DND-41 (cell line): ENCODE data around the gene P2RY8.

Experiments
- ATAC-seq: fragments of 200-7000 bp; cut with Tn5 transposase; 3 replicates; pipeline ENCODE4 v1.9.1; 2021; ENCODE audit warnings: low read depth; ENCODE audit not compliant: insufficient read depth
- DNase-seq: peaks from one replicate; pipeline ENCODE4 v3.0.0-alpha.2; 2020
- H2AFZ ChIP-seq: 2 replicates; pipeline ENCODE4 v1.6.0; 2012; ENCODE audit warnings: low read depth, low read length
- H3K27ac ChIP-seq: 2 replicates; pipeline ENCODE4 v1.5.1; 2012; ENCODE audit warnings: low read length, inconsistent platforms
- H3K27me3 ChIP-seq: fragments of 200-600 bp; sonication (generic); 2 replicates; pipeline ENCODE4 v1.6.0; 2012; ENCODE audit warnings: low read length, mild to moderate bottlenecking, inconsistent platforms; ENCODE audit not compliant: insufficient read depth, poor library complexity
- H3K36me3 ChIP-seq: 2 replicates; pipeline ENCODE4 v1.5.1; 2012; ENCODE audit warnings: low read length, inconsistent platforms; ENCODE audit not compliant: insufficient read depth
- H3K4me1 ChIP-seq: 2 replicates; pipeline ENCODE4 v1.5.1; 2012; ENCODE audit warnings: mild to moderate bottlenecking, low read length; ENCODE audit not compliant: insufficient read depth
- H3K4me2 ChIP-seq: 2 replicates; pipeline ENCODE4 v1.6.0; 2012; ENCODE audit warnings: mild to moderate bottlenecking, moderate library complexity, low read length, inconsistent platforms; ENCODE audit not compliant: insufficient read depth
- H3K4me3 ChIP-seq, 2 experiments: fragments of 200-600 bp in 1 of 2; shearing (Covaris generic) in 1 of 2; 2 replicates each; pipeline ENCODE4 v1.5.1; 2012 to 2016; ENCODE audit warnings: inconsistent platforms in 2 of 2, low read length in 2 of 2, mild to moderate bottlenecking in 2 of 2, low read depth in 1 of 2, moderate library complexity in 1 of 2
- H3K79me2 ChIP-seq: 2 replicates; pipeline ENCODE4 v1.6.0; 2012; ENCODE audit warnings: low read length, inconsistent platforms; ENCODE audit not compliant: insufficient read depth
- H3K9ac ChIP-seq: 2 replicates; pipeline ENCODE4 v1.6.0; 2012; ENCODE audit warnings: low read depth, mild to moderate bottlenecking, inconsistent platforms, low read length, moderate library complexity
- H3K9me3 ChIP-seq: 2 replicates; pipeline ENCODE4 v1.5.1; 2012; ENCODE audit warnings: low read length, moderate library complexity, mild to moderate bottlenecking, inconsistent platforms; ENCODE audit not compliant: insufficient read depth, severe bottlenecking
- H4K20me1 ChIP-seq: 2 replicates; pipeline ENCODE4 v1.6.0; 2012; ENCODE audit warnings: low read length; ENCODE audit not compliant: insufficient read depth
- EZH2 ChIP-seq: IDR thresholded peaks from 3 replicates; pipeline ENCODE4 v1.6.1; 2012; ENCODE audit warnings: borderline replicate concordance, low read depth, mild to moderate bottlenecking, moderate library complexity, low read length, inconsistent platforms; ENCODE audit not compliant: severe bottlenecking
- TF ChIP-seq, protein P1 (sequence below): IDR thresholded peaks from 2 replicates; pipeline ENCODE4 v1.5.1; 2012; ENCODE audit warnings: borderline replicate concordance, low read length, moderate library complexity, mild to moderate bottlenecking; ENCODE audit not compliant: poor library complexity, severe bottlenecking; ENCODE audit errors: extremely low read depth

P2RY8 gene

GRCh38 chrX:1536712-1537030 is 314 bp downstream of the P2RY8 start:
- TF ChIP-seq EZH2 = no peak
- TF ChIP-seq, protein P1, sequence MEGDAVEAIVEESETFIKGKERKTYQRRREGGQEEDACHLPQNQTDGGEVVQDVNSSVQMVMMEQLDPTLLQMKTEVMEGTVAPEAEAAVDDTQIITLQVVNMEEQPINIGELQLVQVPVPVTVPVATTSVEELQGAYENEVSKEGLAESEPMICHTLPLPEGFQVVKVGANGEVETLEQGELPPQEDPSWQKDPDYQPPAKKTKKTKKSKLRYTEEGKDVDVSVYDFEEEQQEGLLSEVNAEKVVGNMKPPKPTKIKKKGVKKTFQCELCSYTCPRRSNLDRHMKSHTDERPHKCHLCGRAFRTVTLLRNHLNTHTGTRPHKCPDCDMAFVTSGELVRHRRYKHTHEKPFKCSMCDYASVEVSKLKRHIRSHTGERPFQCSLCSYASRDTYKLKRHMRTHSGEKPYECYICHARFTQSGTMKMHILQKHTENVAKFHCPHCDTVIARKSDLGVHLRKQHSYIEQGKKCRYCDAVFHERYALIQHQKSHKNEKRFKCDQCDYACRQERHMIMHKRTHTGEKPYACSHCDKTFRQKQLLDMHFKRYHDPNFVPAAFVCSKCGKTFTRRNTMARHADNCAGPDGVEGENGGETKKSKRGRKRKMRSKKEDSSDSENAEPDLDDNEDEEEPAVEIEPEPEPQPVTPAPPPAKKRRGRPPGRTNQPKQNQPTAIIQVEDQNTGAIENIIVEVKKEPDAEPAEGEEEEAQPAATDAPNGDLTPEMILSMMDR = no peak
- H3K36me3 ChIP-seq = peaks cover 23% of the 10 kb centered on the region
- H3K27ac ChIP-seq = peak overlapping the region; percentile 96
- H3K27me3 ChIP-seq = no peaks in the 10 kb centered on the region
- ATAC-seq (peak; percentile 20), DNase-seq (no peak)
- peak overlapping the region; percentile 98 for H3K4me2 ChIP-seq
- peaks cover 42% of the 10 kb centered on the region for H3K79me2 ChIP-seq
- peaks cover 39% of the 10 kb centered on the region for H3K4me1 ChIP-seq
- H2AFZ ChIP-seq = peak overlapping the region; percentile 79
- H3K4me3 ChIP-seq = peak overlapping the region; percentile 87 to 99
- H4K20me1 ChIP-seq = peaks cover 17% of the 10 kb centered on the region
- H3K9ac ChIP-seq = peak overlapping the region; percentile 89
- H3K9me3 ChIP-seq = no peaks in the 10 kb centered on the region

DNA sequence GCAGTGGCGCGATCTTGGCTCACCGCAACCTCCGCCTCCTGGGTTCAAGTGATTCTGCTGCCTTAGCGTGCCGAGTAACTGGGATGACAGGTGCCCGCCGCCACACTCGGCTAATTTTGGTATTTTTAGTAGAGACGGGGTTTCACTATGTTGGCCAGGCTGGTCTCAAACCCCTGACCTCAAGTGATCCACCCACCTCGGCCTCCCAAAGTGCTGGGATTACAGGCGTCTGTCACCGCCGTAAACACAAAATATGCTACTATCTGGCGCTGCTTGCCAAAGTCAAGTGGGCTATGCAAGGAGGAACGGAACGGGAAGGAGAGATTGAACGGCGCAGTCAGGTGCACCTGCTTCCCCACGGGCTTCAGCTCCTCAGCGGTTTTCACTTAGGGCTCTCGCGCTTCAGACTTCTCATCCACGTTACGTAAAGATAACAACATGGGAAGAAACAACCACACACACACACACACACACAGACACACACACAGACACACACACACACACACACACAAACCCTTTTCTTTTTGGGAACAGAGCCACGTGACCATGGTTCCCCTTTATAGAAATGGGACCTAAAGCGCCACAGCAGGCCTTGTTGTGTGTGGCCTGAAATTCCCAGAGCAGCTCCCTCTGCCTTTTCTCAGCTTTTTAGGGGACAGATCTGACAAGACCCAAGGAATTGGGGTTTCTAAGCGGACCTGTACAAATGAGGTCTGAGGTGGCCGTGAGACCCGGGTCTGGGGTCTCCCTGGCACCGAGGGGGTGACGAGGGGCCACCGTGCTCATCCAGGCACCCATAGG is 1.5 kb downstream of the P2RY8 start:
- Histone ChIP-seq H4K20me1 (peaks cover 29% of the 10 kb centered on the region), H3K27ac (peak overlapping the region; percentile 96), H3K4me1 (peaks cover 47% of the 10 kb centered on the region), H3K36me3 (peaks cover 32% of the 10 kb centered on the region), H3K79me2 (peaks cover 55% of the 10 kb centered on the region), H2AFZ (peak overlapping the region; percentile 50), H3K4me2 (peak overlapping the region; percentile 98), H3K9ac (peak overlapping the region; percentile 89), H3K4me3 (peak overlapping the region; percentile 87 to 99), H3K9me3 (no peaks in the 10 kb centered on the region), H3K27me3 (no peaks in the 10 kb centered on the region)
- ATAC-seq (peak; percentile 27; the same call in 2 of the 3 replicates), DNase-seq (peak; percentile 64)
- TF ChIP-seq, protein P1 = no peak
- no peak for TF ChIP-seq EZH2

DNA sequence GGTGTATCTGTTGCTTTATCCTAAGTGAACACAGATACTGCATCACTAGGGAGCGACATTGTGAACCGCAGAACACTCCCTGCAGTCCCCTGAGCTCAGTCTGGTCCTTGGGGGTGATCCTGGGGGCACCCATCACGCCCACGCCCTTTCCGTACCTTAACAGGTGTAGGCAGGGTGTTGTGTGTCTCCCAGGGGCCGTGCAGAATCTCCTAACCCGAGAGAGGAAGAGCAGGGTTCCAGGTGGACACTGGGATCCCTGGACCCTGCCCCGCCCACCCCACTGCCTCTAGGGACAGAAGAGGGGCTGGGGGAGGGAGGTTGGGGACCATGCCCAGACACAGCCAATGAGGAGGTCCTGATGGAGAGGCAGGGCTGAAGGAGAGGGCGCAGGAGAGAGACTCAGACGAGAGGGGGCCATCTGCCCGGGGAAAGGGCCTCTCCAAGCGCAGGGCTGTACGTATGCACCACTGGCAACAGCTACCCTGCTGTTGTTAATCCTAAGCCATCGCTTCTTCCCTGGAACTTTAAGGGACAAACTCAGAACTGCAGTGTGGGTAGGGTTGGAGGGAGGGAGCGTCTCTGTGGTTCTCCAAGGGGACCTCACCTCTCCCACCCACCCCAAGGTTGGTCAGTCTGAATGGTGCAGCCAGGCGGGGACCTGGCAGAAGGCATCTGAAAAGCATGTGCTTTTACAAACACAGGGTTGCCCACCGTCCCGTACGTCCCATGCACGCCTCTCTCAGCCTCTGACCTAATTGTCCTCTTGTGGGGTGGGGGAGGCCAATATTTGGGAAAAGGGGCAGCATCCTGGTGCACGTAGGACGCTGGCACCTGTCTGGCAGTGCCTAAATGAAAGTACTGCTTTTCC is 2.5 kb downstream of the P2RY8 start:
- DNase-seq (peak; percentile 58), ATAC-seq (peak; percentile 45)
- Histone ChIP-seq H3K9me3 (no peaks in the 10 kb centered on the region), H3K4me1 (peaks cover 47% of the 10 kb centered on the region), H3K27me3 (no peaks in the 10 kb centered on the region), H3K4me3 (peak overlapping the region; percentile 87 to 99), H3K9ac (peak overlapping the region; percentile 89), H2AFZ (peak overlapping the region; percentile 58; the same call in 1 of the 2 replicates), H3K27ac (peak overlapping the region; percentile 96), H3K4me2 (peak overlapping the region; percentile 98), H3K79me2 (peaks cover 64% of the 10 kb centered on the region), H4K20me1 (peaks cover 37% of the 10 kb centered on the region), H3K36me3 (peaks cover 41% of the 10 kb centered on the region)
- TF ChIP-seq EZH2 = no peak
- TF ChIP-seq, protein P1 = no peak
